Pancreas (tissue), 10 donors: ENCODE data around the gene LMX1B. TPM values are rescaled to one million over a fixed set of nuclear protein-coding genes. Genes with fewer than 3 reads are reported as not detected.

Experiments
- ATAC-seq, 4 donors: fragments of 200-7000 bp; cut with Tn5 transposase; one replicate each; pipeline versions ENCODE4 v1.8.0 to v1.9.1; 2020; ENCODE audit warnings: mild to moderate bottlenecking in 4 of 4, moderate library complexity in 4 of 4
- DNase-seq, 6 donors: peaks; one replicate each; pipeline ENCODE4 v3.0.0-alpha.2; 2020
- FAIRE-seq: peaks from 2 replicates; lab custom pipeline; 2012; peaks lifted over from hg19 to GRCh38; lab: Jason Lieb, UNC
- H3K27ac ChIP-seq, 4 donors: fragments of 200-600 bp; sonication (generic); 1 replicate in 3 of 4; 2 replicates in 1 of 4; pipeline versions ENCODE4 v1.5.0 to v1.8.0; 2020
- H3K27me3 ChIP-seq, 4 donors: fragments of 200-600 bp; one replicate each; pipeline ENCODE4 v1.8.0; 2021
- H3K36me3 ChIP-seq, 3 donors: fragments of 200-600 bp; sonication (generic) in 1 of 3; one replicate each; pipeline versions ENCODE4 v1.5.0 to v1.8.0; 2020 to 2021
- H3K4me1 ChIP-seq, 3 donors: fragments of 200-600 bp; one replicate each; pipeline ENCODE4 v1.8.0; 2021
- H3K4me3 ChIP-seq, 4 donors: fragments of 200-600 bp; sonication (generic) in 2 of 4; one replicate each; pipeline versions ENCODE4 v1.5.0 to v1.8.0; 2020 to 2021
- H3K9me3 ChIP-seq, 4 donors: fragments of 200-600 bp; one replicate each; pipeline ENCODE4 v1.8.0; 2021
- CTCF ChIP-seq, 4 donors: fragments of 200-600 bp; sonication (generic) in 3 of 4; IDR thresholded peaks; one replicate each; pipeline versions ENCODE4 v1.5.0 to v1.8.0; 2021; ENCODE audit warnings: antibody characterized with exemption in 4 of 4
- WGBS, 2 donors: extraction: QIAGEN DNeasy Blood & Tissue Kit; methylation state at CpG; one replicate each; pipeline ENCODE4 v1.1.7; 2013; 5-methylcytosine and 5-hydroxymethylcytosine counted together
- intact Hi-C, 3 donors: fragments of 100-400 bp; cut with DNase I; formaldehyde crosslinking; loops; one replicate each; pipeline versions ENCODE4 v1.11.1 to v1.14.2; 2022
- polyA plus RNA-seq, 2 donors: library from polyadenylated mRNA; stranded (reverse); fragments of 200-250 nt; gene quantifications; one replicate each; pipeline ENCODE4 v1.2.3, GENCODE V29; 2013
- total RNA-seq, 6 donors: library from RNA; stranded (reverse); fragmentation: NEBNext Ultra II Directional in 4 of 6; extraction: Animal tissue kit (Norgen Biotek cat#: 25700) in 4 of 6; gene quantifications; one replicate each; pipeline versions ENCODE4 v1.2.1 to v1.2.4, GENCODE V29; 2021 to 2023
- donor health status: healthy with polysubstance abuse.
- donor health status: DM: no; HTN: no; CAD: no; lungs with moderate emphysema.
- donor health status: DM: no; HTN: no; CAD: no.
- donor health status: control.
- donor health status: control.
- donor health status: Bipolar disorder and iron deficiency.
- donor health status: DM: yes; HTN: yes; CAD: no.
- donor health status: DM: no; HTN: no; CAD: no.
- donor health status: DM: no; HTN: no; CAD: no.
- donor health status: DM: yes; HTN: yes; CAD: no.

Gene LMX1B
- total and polyA plus RNA-seq, 8 donors, result 0.05 to 1.2 (median 0.46) TPM

- H3K4me1 ChIP-seq, result peaks cover 0 to 5% (median 0%) of the 10 kb centered on the region in 3 donors
- no peak overlapping the region for H3K4me3 ChIP-seq
- no peak for TF ChIP-seq CTCF (IDR thresholded peaks at IDR 0.05)
- FAIRE-seq, result no peak
- H3K36me3 ChIP-seq, result no peaks in the 10 kb centered on the region
- no peaks in the 10 kb centered on the region for H3K9me3 ChIP-seq
- no peak for DNase-seq
- H3K27me3 ChIP-seq, result no peaks in the 10 kb centered on the region
- intact Hi-C loops, result no loop called here
- no peak overlapping the region for H3K27ac ChIP-seq
- no peak for ATAC-seq
- 69 to 90% methylated on average over 6 of the region's 6 CpGs for WGBS, 2 donors
These were observed 24.4 kb upstream of the LMX1B start for GRCh38 chr9:126589349-126589748.

- WGBS, 2 donors, result 65 to 72% methylated on average over 3 of the region's 3 CpGs
- ATAC-seq, result no peak
These were observed 22.6 kb upstream of the LMX1B start for GRCh38 chr9:126591083-126591482.

GRCh38 chr9:126591922-126592321 is 21.8 kb upstream of the LMX1B start:
- FAIRE-seq (no peak), ATAC-seq (no peak), DNase-seq (no peak)
- Histone ChIP-seq H3K4me3 (no peak overlapping the region), H3K27ac (no peak overlapping the region), H3K36me3 (no peaks in the 10 kb centered on the region), H3K4me1 (peaks cover 0 to 5% (median 0%) of the 10 kb centered on the region in 3 donors), H3K9me3 (no peaks in the 10 kb centered on the region), H3K27me3 (no peaks in the 10 kb centered on the region)
- no peak for TF ChIP-seq CTCF (IDR thresholded peaks at IDR 0.05)
- 50 to 56% methylated on average over 3 of the region's 3 CpGs for WGBS, 2 donors
- intact Hi-C loops, result no loop called here

More at GRCh38 chr9:126591083-126591482, 22.6 kb upstream of the LMX1B start:
- no peak overlapping the region for H3K4me3 ChIP-seq
- DNase-seq, result no peak
- peaks cover 0 to 5% (median 0%) of the 10 kb centered on the region in 3 donors for H3K4me1 ChIP-seq
- FAIRE-seq, result no peak
- no peaks in the 10 kb centered on the region for H3K9me3 ChIP-seq
- H3K27me3 ChIP-seq, result no peaks in the 10 kb centered on the region
- H3K36me3 ChIP-seq, result no peaks in the 10 kb centered on the region
- TF ChIP-seq CTCF (IDR thresholded peaks at IDR 0.05), result no peak
- H3K27ac ChIP-seq, result no peak overlapping the region
- intact Hi-C loops, result no loop called here

- FAIRE-seq, result no peak
- H3K4me1 ChIP-seq, result no peaks in the 10 kb centered on the region
- H3K27ac ChIP-seq, result no peak overlapping the region
- H3K9me3 ChIP-seq, result no peaks in the 10 kb centered on the region
- no peaks in the 10 kb centered on the region for H3K36me3 ChIP-seq
- no peak for DNase-seq
- no peak for ATAC-seq
- intact Hi-C loops, result no loop called here
- no peaks in the 10 kb centered on the region for H3K27me3 ChIP-seq
- 51 to 57% methylated on average over 8 of the region's 8 CpGs for WGBS, 2 donors
- no peak for TF ChIP-seq CTCF (IDR thresholded peaks at IDR 0.05)
- H3K4me3 ChIP-seq, result no peak overlapping the region
These were observed 21.3 kb upstream of the LMX1B start for GRCh38 chr9:126592461-126592860.

GRCh38 chr9:126595982-126596381 is 17.7 kb upstream of the LMX1B start:
- H3K27ac ChIP-seq, result no peak overlapping the region
- no peaks in the 10 kb centered on the region for H3K36me3 ChIP-seq
- H3K4me3 ChIP-seq, result no peak overlapping the region
- no peaks in the 10 kb centered on the region for H3K27me3 ChIP-seq
- intact Hi-C loops, result no loop called here
- no peak for TF ChIP-seq CTCF (IDR thresholded peaks at IDR 0.05)
- no peaks in the 10 kb centered on the region for H3K4me1 ChIP-seq
- ATAC-seq (no peak), FAIRE-seq (no peak), DNase-seq (no peak)
- 94 to 98% methylated on average over 2 of the region's 2 CpGs for WGBS, 2 donors
- H3K9me3 ChIP-seq, result no peaks in the 10 kb centered on the region
